Keratinocyte (primary cell): ENCODE results near the gene IPO13. TPM values are rescaled to one million over a fixed set of nuclear protein-coding genes. Genes with fewer than 3 reads are reported as not detected.

Experiments used
- DNase-seq: peaks from one replicate; pipeline ENCODE4 v3.0.0-alpha.2; 2011; ENCODE audit warnings: low read depth, missing footprints, low spot score
- FAIRE-seq: peaks from 2 replicates; lab custom pipeline; 2011; peaks lifted over from hg19 to GRCh38; lab: Jason Lieb, UNC
- H2AFZ ChIP-seq: 2 replicates; pipeline ENCODE4 v1.6.0; 2012; ENCODE audit warnings: low read length, control low read depth, inconsistent platforms; ENCODE audit not compliant: control insufficient read depth
- H3K27ac ChIP-seq: 2 replicates; pipeline ENCODE4 v1.5.1; 2011; ENCODE audit warnings: low read length; ENCODE audit not compliant: control insufficient read depth, insufficient read depth
- H3K27me3 ChIP-seq: 3 replicates; pipeline ENCODE4 v1.6.0; 2011; ENCODE audit warnings: low read length; ENCODE audit not compliant: control insufficient read depth, insufficient read depth; ENCODE audit errors: extremely low read depth
- H3K36me3 ChIP-seq, 2 experiments: 2 replicates in 1 of 2; 3 replicates in 1 of 2; pipeline ENCODE4 v1.5.1; 2011; ENCODE audit warnings: low read length in 2 of 2, mild to moderate bottlenecking in 1 of 2; ENCODE audit not compliant: control insufficient read depth in 2 of 2, insufficient read depth in 2 of 2; ENCODE audit errors: extremely low read depth in 1 of 2
- H3K4me1 ChIP-seq: 3 replicates; pipeline ENCODE4 v1.5.1; 2011; ENCODE audit warnings: low read length; ENCODE audit not compliant: control insufficient read depth, insufficient read depth; ENCODE audit errors: extremely low read depth
- H3K4me2 ChIP-seq: 3 replicates; pipeline ENCODE4 v1.6.0; 2011; ENCODE audit warnings: low read depth, low read length; ENCODE audit not compliant: control insufficient read depth, insufficient read depth; ENCODE audit errors: extremely low read depth
- H3K4me3 ChIP-seq, 3 experiments: fragments of 200-600 bp in 1 of 3; sonication (generic) in 1 of 3; 2 replicates in 2 of 3; 3 replicates in 1 of 3; pipeline ENCODE4 v1.5.1; 2011 to 2016; ENCODE audit warnings: low read length in 3 of 3, mild to moderate bottlenecking in 3 of 3, control low read depth in 2 of 3, inconsistent platforms in 1 of 3, low read depth in 1 of 3, mixed read lengths in 1 of 3, mixed run types in 1 of 3, moderate library complexity in 1 of 3; ENCODE audit not compliant: control insufficient read depth in 2 of 3, insufficient read depth in 2 of 3; ENCODE audit errors: extremely low read depth in 1 of 3
- H3K79me2 ChIP-seq: 2 replicates; pipeline ENCODE4 v1.6.0; 2012; ENCODE audit warnings: low read length; ENCODE audit not compliant: control insufficient read depth, insufficient read depth
- H3K9ac ChIP-seq: 3 replicates; pipeline ENCODE4 v1.6.0; 2011; ENCODE audit warnings: low read length; ENCODE audit not compliant: control insufficient read depth, insufficient read depth; ENCODE audit errors: extremely low read depth
- H3K9me1 ChIP-seq: 3 replicates; pipeline ENCODE4 v1.6.0; 2011; ENCODE audit warnings: low read length; ENCODE audit not compliant: control insufficient read depth, insufficient read depth; ENCODE audit errors: extremely low read depth
- H3K9me3 ChIP-seq: 2 replicates; pipeline ENCODE4 v1.5.1; 2012; ENCODE audit warnings: low read depth, low read length; ENCODE audit not compliant: control insufficient read depth
- H4K20me1 ChIP-seq: 3 replicates; pipeline ENCODE4 v1.6.0; 2011; ENCODE audit warnings: low read length; ENCODE audit not compliant: control insufficient read depth, insufficient read depth; ENCODE audit errors: extremely low read depth
- CTCF ChIP-seq, 3 experiments: IDR thresholded peaks in 1 of 3; conservative IDR thresholded peaks in 1 of 3; optimal IDR thresholded peaks in 1 of 3; 2 replicates in 2 of 3; 3 replicates in 1 of 3; pipeline versions ENCODE3 to v1.5.1; 2011; ENCODE audit warnings: low read length in 3 of 3, mild to moderate bottlenecking in 3 of 3, moderate library complexity in 2 of 3, control low read depth in 1 of 3, inconsistent platforms in 1 of 3; ENCODE audit not compliant: insufficient read depth in 2 of 3; ENCODE audit errors: extremely low read depth in 1 of 3
- EZH2 ChIP-seq: IDR thresholded peaks from one replicate; pipeline ENCODE4 v1.6.1; 2012; ENCODE audit warnings: inconsistent platforms, mild to moderate bottlenecking, low read length, moderate library complexity
- dilution Hi-C: fragments of 300-500 bp; cut with MboI; formaldehyde crosslinking; loops from one replicate; pipeline ENCODE4 v1.7.0; 2020; ENCODE audit warnings: low sequenced_read_pairs; ENCODE audit not compliant: extremely low pct_ligation_motif_present
- polyA plus RNA-seq, 5 experiments: library from polyadenylated mRNA; depleted of rRNA in 3 of 5; stranded (reverse) in 3 of 5; stranded (forward) in 1 of 5; unstranded in 1 of 5; fragments of >200 nt; gene quantifications; 1 replicate in 1 of 5; 2 replicates in 3 of 5; 3 replicates in 1 of 5; pipeline versions ENCODE4 v1.2.1 to v1.2.3, GENCODE V29; 2011 to 2012; ENCODE audit warnings: missing spikeins in 2 of 5, low read depth in 1 of 5, low replicate concordance in 1 of 5

The IPO13 gene
- polyA plus RNA-seq, 1 donor (not counting 4 experiments of a cell fraction or from before 2014, with no cell fraction given), result 20.7 TPM

- Histone ChIP-seq H3K9me1 (no peaks in the 10 kb centered on the region), H2AFZ (no peak overlapping the region), H4K20me1 (peaks cover 3% of the 10 kb centered on the region), H3K4me3 (no peak overlapping the region), H3K4me2 (no peak overlapping the region), H3K9ac (no peak overlapping the region), H3K27me3 (no peaks in the 10 kb centered on the region), H3K27ac (no peak overlapping the region), H3K9me3 (no peaks in the 10 kb centered on the region), H3K79me2 (no peaks in the 10 kb centered on the region), H3K4me1 (no peaks in the 10 kb centered on the region), H3K36me3 (peaks cover 2 to 9% of the 10 kb centered on the region in 2 experiments)
- DNase-seq (no peak), FAIRE-seq (no peak)
- dilution Hi-C loops, result no loop called here
- no peak for TF ChIP-seq EZH2
- no peak for TF ChIP-seq CTCF (optimal IDR thresholded peaks at IDR 0.05 in 1 of 3, IDR thresholded peaks at IDR 0.05 in 1 of 3, conservative IDR thresholded peaks at IDR 0.05 in 1 of 3; ENCODE audit: extremely low read depth in 1 of 3, insufficient read depth in 2 of 3, low read length in 3 of 3)
Observed at GRCh38 chr1:44016041-44016889, 69.5 kb downstream of the IPO13 start.

GRCh38 chr1:44016890-44017400 is 70.2 kb downstream of the IPO13 start:
- no peak overlapping the region for H3K9ac ChIP-seq
- peaks cover 3% of the 10 kb centered on the region for H4K20me1 ChIP-seq
- no peak overlapping the region for H2AFZ ChIP-seq
- H3K9me3 ChIP-seq, result no peaks in the 10 kb centered on the region
- H3K4me1 ChIP-seq, result no peaks in the 10 kb centered on the region
- no peaks in the 10 kb centered on the region for H3K27me3 ChIP-seq
- FAIRE-seq (no peak), DNase-seq (no peak)
- H3K27ac ChIP-seq, result no peak overlapping the region
- H3K79me2 ChIP-seq, result no peaks in the 10 kb centered on the region
- no peak overlapping the region for H3K4me2 ChIP-seq
- no peaks in the 10 kb centered on the region for H3K9me1 ChIP-seq
- H3K4me3 ChIP-seq, result no peak overlapping the region
- peaks cover 2 to 9% of the 10 kb centered on the region in 2 experiments for H3K36me3 ChIP-seq
- dilution Hi-C loops, result no loop called here
- TF ChIP-seq EZH2, result no peak
- no peak for TF ChIP-seq CTCF (optimal IDR thresholded peaks at IDR 0.05 in 1 of 3, IDR thresholded peaks at IDR 0.05 in 1 of 3, conservative IDR thresholded peaks at IDR 0.05 in 1 of 3; ENCODE audit: extremely low read depth in 1 of 3, insufficient read depth in 2 of 3, low read length in 3 of 3)

Other genes starting within 250 kb of the IPO13 start
- gene ST3GAL3, start 239.4 kb upstream of the IPO13 start, polyA plus RNA-seq, result 8.5 to 14.6 TPM (median 10.0 TPM) in 3 replicates
- 27.2 to 49.5 TPM (median 36.0 TPM) in 3 replicates for gene ARTN, start 13.1 kb upstream of the IPO13 start, polyA plus RNA-seq
- gene DPH2, start 23.1 kb downstream of the IPO13 start, polyA plus RNA-seq, result 30.3 to 35.1 TPM (median 33.5 TPM) in 3 replicates
- 195 to 325 TPM (median 233 TPM) in 3 replicates for gene ATP6V0B, start 28.0 kb downstream of the IPO13 start, polyA plus RNA-seq
- gene B4GALT2, start 32.3 kb downstream of the IPO13 start, polyA plus RNA-seq, result 39.6 to 60.7 TPM (median 50.4 TPM) in 3 replicates
- 5.2 to 6.2 TPM (median 5.2 TPM) in 3 replicates for gene CCDC24, start 44.6 kb downstream of the IPO13 start, polyA plus RNA-seq
- 4.3 to 7.5 TPM (median 5.3 TPM) in 3 replicates for gene SLC6A9, start 84.5 kb downstream of the IPO13 start, polyA plus RNA-seq
- gene KLF17, start 171.9 kb downstream of the IPO13 start, polyA plus RNA-seq, result 0.03 TPM in 1 of 3 replicates, not detected in the others
- not detected in 3 replicates for gene KLF18, start 194.7 kb downstream of the IPO13 start, polyA plus RNA-seq